Fibroblast of mammary gland (primary cell): ENCODE measurements around the gene SEMA3C.

ENCODE experiments used
- DNase-seq: peaks from one replicate; pipeline ENCODE4 v3.0.0-alpha.2; 2010; ENCODE audit warnings: low read depth
- H3K4me3 ChIP-seq: 2 replicates; pipeline ENCODE4 v1.5.1; 2011; ENCODE audit warnings: low read depth, mild to moderate bottlenecking, low read length, moderate library complexity; ENCODE audit not compliant: control insufficient read depth
- TF ChIP-seq, protein P1 (sequence below): conservative IDR thresholded peaks from 2 replicates; pipeline ENCODE4 v1.5.1; 2011; ENCODE audit warnings: low read depth, low read length, inconsistent platforms; ENCODE audit not compliant: control insufficient read depth, insufficient read depth

Gene SEMA3C

DNA sequence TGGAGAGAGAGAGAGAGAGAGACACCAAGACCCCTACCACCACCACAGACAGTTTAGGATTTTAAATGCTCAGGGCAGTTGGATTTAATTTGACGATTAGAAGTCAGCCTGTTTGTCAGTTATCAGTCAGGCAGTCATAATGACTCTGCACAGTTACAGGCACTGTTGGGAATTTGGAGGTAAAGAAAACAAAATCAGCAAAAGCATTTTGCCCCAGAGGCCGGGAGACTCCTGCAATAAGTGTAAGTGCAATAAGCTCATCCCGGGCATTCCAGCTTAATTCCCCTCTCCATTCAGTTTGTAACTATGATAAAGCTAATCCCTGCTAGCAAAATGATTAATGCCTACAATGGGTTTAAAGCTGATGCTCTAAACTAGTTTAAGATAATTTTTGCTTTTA is 13.5 kb downstream of the SEMA3C start:
- TF ChIP-seq, protein P1, sequence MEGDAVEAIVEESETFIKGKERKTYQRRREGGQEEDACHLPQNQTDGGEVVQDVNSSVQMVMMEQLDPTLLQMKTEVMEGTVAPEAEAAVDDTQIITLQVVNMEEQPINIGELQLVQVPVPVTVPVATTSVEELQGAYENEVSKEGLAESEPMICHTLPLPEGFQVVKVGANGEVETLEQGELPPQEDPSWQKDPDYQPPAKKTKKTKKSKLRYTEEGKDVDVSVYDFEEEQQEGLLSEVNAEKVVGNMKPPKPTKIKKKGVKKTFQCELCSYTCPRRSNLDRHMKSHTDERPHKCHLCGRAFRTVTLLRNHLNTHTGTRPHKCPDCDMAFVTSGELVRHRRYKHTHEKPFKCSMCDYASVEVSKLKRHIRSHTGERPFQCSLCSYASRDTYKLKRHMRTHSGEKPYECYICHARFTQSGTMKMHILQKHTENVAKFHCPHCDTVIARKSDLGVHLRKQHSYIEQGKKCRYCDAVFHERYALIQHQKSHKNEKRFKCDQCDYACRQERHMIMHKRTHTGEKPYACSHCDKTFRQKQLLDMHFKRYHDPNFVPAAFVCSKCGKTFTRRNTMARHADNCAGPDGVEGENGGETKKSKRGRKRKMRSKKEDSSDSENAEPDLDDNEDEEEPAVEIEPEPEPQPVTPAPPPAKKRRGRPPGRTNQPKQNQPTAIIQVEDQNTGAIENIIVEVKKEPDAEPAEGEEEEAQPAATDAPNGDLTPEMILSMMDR: no peak
- DNase-seq: no peak

DNA sequence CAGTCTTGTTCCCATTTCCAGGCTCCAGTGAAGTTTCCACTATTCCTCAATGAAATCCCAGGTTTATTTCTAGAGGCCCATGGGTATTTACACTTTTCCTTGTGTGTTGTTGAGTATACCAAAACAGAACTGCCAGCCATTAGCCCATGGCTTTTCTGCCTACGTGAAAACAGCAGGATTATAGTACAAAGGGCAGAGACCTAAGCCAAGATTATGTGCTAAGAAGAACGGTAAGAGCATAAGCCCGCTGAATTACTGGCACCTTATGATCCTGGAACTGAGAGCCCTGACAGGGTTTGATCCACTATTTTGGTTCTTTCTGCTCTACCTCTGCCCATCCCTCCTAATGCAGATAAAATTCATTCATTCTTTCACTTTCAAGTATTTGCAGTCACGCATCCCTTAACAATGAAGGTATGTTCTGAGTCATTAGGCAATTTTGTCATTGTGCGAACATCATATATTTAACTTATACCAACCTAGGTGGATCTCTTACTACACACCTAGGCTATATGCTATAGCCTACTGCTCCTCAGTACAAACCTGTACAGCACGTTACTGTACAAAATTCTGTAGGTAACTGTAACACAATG is 16.0 kb downstream of the SEMA3C start:
- no peak overlapping the region for H3K4me3 ChIP-seq
- TF ChIP-seq, protein P1: no peak
- DNase-seq: peak; percentile 38

More for the DNA sequence above, 13.5 kb downstream of the SEMA3C start:
- no peak overlapping the region for H3K4me3 ChIP-seq

DNA sequence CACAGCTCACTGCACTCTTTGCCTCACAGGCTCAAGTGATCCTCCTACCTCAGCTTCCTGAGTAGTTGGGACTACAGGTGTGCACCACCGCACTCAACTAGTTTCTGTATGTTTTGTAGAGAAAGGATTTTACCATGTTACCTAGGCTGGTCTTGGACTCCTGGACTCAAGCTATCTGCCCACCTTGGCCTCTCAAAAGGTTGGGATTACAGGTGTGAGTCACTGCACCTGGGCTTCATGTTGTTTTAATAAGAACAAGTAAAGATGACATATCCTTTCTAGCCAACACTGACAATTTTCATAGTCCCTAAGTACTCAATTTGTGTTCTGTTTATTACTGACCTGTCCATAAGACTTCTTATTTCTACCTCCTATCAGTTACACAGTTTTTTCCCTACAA is 16.8 kb downstream of the SEMA3C start:
- DNase-seq: no peak
- H3K4me3 ChIP-seq: no peak overlapping the region
- TF ChIP-seq, protein P1: no peak

DNA sequence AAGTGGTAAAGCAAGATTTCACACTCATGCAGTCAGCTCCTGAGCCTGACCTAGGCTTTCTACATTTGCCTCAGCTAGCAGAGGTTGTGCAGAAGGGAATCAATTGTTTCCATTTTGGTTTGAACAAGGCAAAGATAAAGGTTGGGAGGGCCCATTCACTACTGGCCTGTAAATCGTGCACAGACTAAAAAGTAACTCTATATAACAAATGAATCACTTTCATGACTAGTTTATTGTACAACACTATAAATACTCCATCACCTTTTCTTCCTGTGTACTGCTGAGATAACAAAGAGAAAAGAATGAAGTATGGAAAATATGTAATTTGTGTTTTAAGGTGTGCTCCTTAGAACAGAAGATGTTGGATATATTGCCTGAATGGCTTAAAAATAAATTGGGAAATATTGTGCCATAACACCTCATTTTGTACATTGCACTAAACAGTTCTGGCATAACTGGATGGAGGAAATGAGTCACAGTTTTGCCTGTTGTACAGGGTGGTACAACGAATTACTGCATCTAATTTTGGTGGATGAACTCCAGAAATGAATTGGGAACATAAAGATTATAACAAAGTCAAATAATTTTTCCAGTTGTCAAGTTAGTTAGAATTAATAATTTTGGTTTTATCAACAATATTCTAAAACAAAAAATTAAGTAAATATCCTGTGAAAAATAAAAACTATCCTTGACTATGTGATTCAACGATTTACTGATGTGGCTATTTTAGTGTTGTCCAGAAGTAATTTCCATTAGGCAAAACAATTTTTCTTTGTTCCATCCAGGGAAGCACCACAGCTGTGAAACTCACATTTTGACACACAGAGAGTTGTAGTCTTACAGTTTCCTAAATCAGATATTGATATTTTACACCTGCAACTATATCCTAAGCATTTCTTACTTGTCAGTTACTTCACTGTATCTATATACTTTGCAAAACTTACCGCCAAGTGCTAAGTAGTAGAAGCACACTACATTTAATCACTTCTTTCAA is 18.0 kb downstream of the SEMA3C start:
- DNase-seq: peak; percentile 85
- TF ChIP-seq, protein P1: no peak
- H3K4me3 ChIP-seq: no peak overlapping the region

DNA sequence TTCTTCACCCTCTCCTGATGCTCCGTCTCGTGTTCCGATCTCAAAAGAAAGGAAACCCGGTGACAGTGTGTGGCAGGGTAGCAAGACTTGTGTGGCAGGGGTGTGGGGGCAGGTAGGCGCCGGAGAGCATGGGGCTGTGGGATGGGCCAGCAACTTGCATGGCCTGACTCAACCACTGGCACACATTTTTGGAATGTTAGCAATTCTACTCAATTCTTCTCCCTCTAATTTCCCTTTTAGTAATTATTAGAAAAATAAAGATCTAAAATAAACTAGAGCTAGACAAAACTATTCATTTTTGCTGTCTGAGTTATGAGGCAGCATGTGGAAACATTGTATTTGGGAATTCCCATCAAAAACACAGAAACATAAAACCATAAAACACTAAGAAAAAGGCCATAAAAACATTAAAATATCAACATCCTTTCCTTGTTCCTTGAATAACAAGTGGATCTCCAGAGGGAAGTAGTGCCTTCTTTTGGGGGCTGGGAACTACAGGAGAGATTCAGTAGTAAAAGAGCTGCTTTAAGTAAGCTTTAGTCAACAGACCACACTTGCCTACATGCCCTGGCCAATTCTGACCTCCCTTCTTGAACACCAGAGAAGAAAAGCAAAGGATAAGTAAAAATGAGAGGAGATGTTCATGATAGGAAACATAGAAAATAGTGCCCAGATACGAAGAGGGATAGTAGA is 21.8 kb downstream of the SEMA3C start:
- no peak overlapping the region for H3K4me3 ChIP-seq
- no peak for DNase-seq
- TF ChIP-seq, protein P1: no peak

DNA sequence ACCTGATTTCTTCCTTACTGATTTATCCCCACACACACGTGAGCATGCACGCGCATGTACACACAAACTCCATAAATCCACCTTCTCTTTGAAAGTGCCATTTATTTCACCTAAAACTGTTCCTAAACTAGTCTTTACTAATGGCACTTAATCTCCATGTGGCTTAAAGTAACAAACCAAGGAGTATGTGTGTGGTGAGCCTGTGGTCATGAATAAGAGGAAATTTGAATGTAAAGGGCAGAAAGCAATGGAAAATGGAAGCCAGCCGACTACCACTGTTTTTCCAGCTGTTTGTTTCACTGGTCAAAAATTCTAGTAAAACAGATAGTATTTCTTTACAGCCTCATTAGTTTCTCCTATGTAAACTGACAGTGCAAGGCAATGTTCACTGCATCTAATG is 23.8 kb downstream of the SEMA3C start:
- no peak for DNase-seq
- H3K4me3 ChIP-seq: no peak overlapping the region
- TF ChIP-seq, protein P1: no peak
